ENCODE data around the gene NT5DC3.

NT5DC3 gene

DNA sequence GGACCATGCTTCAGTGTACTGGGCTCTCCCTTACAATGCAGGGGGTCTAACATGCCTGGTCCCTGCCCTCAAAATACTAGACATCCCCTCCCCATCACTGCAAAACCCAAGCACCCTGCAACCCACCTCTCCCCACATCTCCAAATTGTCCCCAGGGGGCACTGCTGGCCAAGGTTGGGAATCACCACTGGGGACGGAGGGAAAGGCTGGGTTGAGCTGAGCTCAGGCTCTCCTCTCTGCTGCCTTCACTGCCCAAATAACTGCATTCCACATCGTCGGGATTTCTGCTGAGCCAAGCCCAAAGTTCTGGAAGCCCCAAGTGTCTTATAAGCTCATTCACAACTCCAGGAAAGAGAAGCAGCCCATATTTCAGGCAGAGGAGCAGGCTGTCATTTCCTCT, 69.6 kb downstream of the NT5DC3 start:
- peak; percentile 35 for DNase-seq (ENCODE audit: low read depth, low spot score)
- peak; percentile 66 for TF ChIP-seq CTCF (IDR thresholded peaks at IDR 0.05; ENCODE audit: low read depth, low read length)
- no peak overlapping the region for H3K4me3 ChIP-seq (ENCODE audit: low read depth, low read length)
- in situ Hi-C loops (cut with HindIII; ENCODE audit: low sequenced_read_pairs): no loop called here

- H3K4me3 ChIP-seq (ENCODE audit: low read depth, low read length): no peak overlapping the region
- DNase-seq (ENCODE audit: low read depth, low spot score): no peak
- TF ChIP-seq CTCF (IDR thresholded peaks at IDR 0.05; ENCODE audit: low read depth, low read length): no peak
- in situ Hi-C loops (cut with HindIII; ENCODE audit: low sequenced_read_pairs): no loop called here
Measured at GRCh38 chr12:103769240-103769945, 71.6 kb downstream of the NT5DC3 start.

DNA sequence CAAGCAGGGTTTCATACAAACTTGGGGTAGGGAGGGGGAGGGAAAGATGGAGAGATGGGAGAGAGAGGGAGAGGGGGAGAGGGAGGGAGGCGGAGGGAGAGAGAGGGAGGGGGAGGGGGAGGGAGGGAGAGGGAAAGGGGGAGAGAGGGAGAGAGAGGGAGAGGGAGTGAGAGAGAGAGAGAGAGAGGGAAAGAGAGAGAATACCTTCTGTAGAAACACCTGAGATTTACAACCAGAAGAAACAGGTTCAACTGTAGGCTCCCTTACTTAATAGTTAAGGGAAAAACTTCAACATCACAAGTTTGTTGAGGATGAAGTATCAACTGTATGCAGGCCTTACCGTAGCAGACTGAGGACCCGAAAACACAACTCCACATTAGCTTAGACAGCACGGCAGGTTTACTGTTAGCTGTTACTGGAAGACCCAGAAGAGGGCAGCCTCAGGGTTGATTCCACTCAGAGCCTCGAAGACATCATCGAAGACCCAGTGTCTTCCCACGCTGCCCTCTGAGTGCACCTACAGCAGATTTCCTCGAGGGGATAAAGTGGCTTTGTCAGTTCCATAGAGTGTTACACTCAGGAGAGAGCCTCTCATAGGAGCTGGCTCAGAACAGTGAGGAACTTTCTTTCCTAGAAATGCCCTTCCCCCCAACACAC, 72.4 kb downstream of the NT5DC3 start:
- DNase-seq (ENCODE audit: low read depth, low spot score): peak; percentile 24
- in situ Hi-C loops (cut with HindIII; ENCODE audit: low sequenced_read_pairs): no loop called here
- peak; percentile 12 for TF ChIP-seq CTCF (IDR thresholded peaks at IDR 0.05; ENCODE audit: low read depth, low read length)
- H3K4me3 ChIP-seq (ENCODE audit: low read depth, low read length): no peak overlapping the region

- in situ Hi-C loops (cut with HindIII; ENCODE audit: low sequenced_read_pairs): no loop called here
- DNase-seq (ENCODE audit: low read depth, low spot score): no peak
- no peak for TF ChIP-seq CTCF (IDR thresholded peaks at IDR 0.05; ENCODE audit: low read depth, low read length)
- no peak overlapping the region for H3K4me3 ChIP-seq (ENCODE audit: low read depth, low read length)
Measured at GRCh38 chr12:103766028-103766427, 75.0 kb downstream of the NT5DC3 start.

- in situ Hi-C loops (cut with HindIII; ENCODE audit: low sequenced_read_pairs): no loop called here
- DNase-seq (ENCODE audit: low read depth, low spot score): no peak
- no peak for TF ChIP-seq CTCF (IDR thresholded peaks at IDR 0.05; ENCODE audit: low read depth, low read length)
- no peak overlapping the region for H3K4me3 ChIP-seq (ENCODE audit: low read depth, low read length)
Measured at GRCh38 chr12:103765322-103765721, 75.7 kb downstream of the NT5DC3 start.

DNA sequence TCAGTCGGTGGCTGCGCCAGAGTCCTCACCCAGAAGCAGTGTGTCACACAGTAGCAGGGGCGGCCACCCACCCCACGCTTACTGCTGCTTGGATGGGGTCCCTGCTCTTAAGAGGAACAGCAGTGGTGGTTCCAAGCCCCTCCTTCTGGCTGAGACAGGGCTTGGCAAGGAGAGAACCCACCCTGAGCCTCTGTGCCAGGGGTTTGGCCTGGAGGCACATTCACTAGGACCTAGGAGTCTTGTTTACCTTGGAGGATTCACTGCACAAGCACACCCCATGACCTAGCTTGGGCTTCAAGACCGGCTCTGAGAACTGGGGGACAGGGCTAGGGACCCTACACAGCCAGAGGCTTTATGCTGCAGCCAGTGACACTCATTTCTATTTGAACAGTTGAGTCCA, 78.6 kb downstream of the NT5DC3 start:
- DNase-seq (ENCODE audit: low read depth, low spot score): no peak
- no peak overlapping the region for H3K4me3 ChIP-seq (ENCODE audit: low read depth, low read length)
- no peak for TF ChIP-seq CTCF (IDR thresholded peaks at IDR 0.05; ENCODE audit: low read depth, low read length)
- in situ Hi-C loops (cut with HindIII; ENCODE audit: low sequenced_read_pairs): no loop called here
